22Rv1 (cell line): ENCODE results near the gene GNL1.

Experiments used
- CTCF ChIP-seq: fragments of 450-650 bp; IDR thresholded peaks from 2 replicates; pipeline ENCODE4 v1.5.1; 2017; ENCODE audit warnings: mild to moderate bottlenecking
- ZFX ChIP-seq: fragments of 450-650 bp; IDR thresholded peaks from 2 replicates; pipeline ENCODE4 v1.6.1; 2017; ENCODE audit warnings: antibody characterized with exemption, borderline replicate concordance

- TF ChIP-seq CTCF, result no peak
- TF ChIP-seq ZFX, result no peak
Measured at GRCh38 chr6:30500421-30501355, 55.6 kb downstream of the GNL1 start.
